Measurements from ENCODE around the gene B4GALT6.

The B4GALT6 gene

DNA sequence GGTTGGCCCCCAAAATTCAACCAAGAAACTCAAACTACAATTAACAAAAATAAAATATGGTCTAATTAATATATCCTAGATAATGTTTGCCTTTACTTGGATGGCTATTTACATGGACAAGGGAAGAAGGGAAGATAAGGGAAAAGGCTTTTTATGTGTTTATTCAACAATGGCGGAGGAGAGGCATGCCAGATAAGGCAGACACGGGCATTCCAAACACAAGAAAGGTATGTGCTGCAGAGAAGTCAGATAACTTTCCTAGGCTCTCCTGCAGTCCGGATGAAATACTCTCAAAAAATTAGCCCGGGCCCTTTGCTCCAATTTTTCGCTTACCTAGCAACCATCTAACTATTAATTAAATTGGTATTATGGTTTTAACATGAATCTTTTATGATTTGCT, 97.8 kb downstream of the B4GALT6 start:
- no peaks in the 10 kb centered on the region for H3K27me3 ChIP-seq (ENCODE audit: control insufficient read depth in 1 of 2, insufficient read depth in 2 of 2, low read length in 2 of 2)
- H3K9me3 ChIP-seq (ENCODE audit: control insufficient read depth in 1 of 2, low read length in 2 of 2), result no peaks in the 10 kb centered on the region
- no peak overlapping the region for H3K9ac ChIP-seq (ENCODE audit: low read depth in 1 of 2, low read length in 2 of 2)
- peaks cover 0 to 3% of the 10 kb centered on the region in 2 donors for H3K4me1 ChIP-seq (ENCODE audit: control insufficient read depth in 1 of 2, insufficient read depth in 2 of 2, low read length in 2 of 2)
- H3K36me3 ChIP-seq (ENCODE audit: control insufficient read depth in 1 of 2, insufficient read depth in 2 of 2, low read length in 2 of 2), result no peaks in the 10 kb centered on the region
- H3K4me3 ChIP-seq (ENCODE audit: low read depth in 1 of 2, low read length in 2 of 2), result no peak overlapping the region
- no peak overlapping the region for H3K27ac ChIP-seq (ENCODE audit: low read depth, low read length)

DNA sequence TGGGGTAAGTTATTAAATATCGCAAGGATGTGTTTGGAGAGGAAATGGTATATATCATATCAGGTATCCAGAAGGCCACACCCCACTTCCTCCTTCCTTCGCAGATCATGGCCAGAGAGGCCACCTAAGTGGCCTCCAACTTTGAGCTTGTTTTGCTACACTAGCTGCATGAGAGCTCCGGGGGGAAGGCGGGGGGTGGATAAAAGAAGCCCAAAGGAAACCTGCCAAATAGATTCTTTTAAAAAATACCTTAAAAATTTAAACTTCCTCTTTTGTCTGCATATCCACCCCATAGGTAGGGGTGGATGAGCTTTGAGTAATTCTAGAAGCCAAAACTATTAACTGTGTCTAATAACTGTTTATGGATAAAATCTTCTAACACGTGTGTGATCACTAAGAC, 98.4 kb downstream of the B4GALT6 start:
- no peak overlapping the region for H3K9ac ChIP-seq (ENCODE audit: low read depth in 1 of 2, low read length in 2 of 2)
- no peaks in the 10 kb centered on the region for H3K27me3 ChIP-seq (ENCODE audit: control insufficient read depth in 1 of 2, insufficient read depth in 2 of 2, low read length in 2 of 2)
- no peaks in the 10 kb centered on the region for H3K4me1 ChIP-seq (ENCODE audit: control insufficient read depth in 1 of 2, insufficient read depth in 2 of 2, low read length in 2 of 2)
- no peak overlapping the region for H3K27ac ChIP-seq (ENCODE audit: low read depth, low read length)
- H3K36me3 ChIP-seq (ENCODE audit: control insufficient read depth in 1 of 2, insufficient read depth in 2 of 2, low read length in 2 of 2), result no peaks in the 10 kb centered on the region
- no peaks in the 10 kb centered on the region for H3K9me3 ChIP-seq (ENCODE audit: control insufficient read depth in 1 of 2, low read length in 2 of 2)
- no peak overlapping the region for H3K4me3 ChIP-seq (ENCODE audit: low read depth in 1 of 2, low read length in 2 of 2)

DNA sequence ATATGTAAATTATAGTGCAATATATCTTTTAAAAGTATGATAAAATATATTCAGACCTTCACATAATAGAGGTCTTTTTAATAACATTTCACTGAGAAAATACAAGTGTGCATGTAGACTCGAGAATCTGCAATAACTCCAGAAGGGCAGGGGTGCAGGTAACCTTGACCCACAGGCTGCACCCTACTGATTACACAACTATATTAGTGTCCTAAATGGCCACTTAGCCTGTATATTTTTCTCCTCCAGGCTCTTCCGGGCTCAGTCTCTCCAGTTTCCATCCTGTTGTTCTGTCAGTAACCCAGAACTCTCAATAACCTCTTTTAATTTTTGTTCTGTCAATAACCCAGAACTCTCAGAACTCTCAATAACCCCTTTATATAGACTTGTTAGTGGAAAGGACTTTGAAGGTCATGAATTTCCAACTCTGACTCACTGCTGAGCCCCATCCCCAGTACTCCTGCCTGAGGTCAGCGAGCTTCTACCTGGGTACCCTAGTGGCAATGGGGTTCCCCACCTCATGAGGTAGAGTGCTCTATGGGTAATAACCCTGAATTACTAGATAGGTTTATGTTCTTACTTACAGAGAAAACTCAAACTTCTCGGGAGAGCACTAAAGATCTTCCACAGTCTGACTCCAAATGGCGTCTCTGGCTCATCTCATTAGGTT, 101.1 kb downstream of the B4GALT6 start:
- no peak overlapping the region for H3K9ac ChIP-seq (ENCODE audit: low read depth in 1 of 2, low read length in 2 of 2)
- no peak overlapping the region for H3K4me3 ChIP-seq (ENCODE audit: low read depth in 1 of 2, low read length in 2 of 2)
- no peaks in the 10 kb centered on the region for H3K9me3 ChIP-seq (ENCODE audit: control insufficient read depth in 1 of 2, low read length in 2 of 2)
- no peaks in the 10 kb centered on the region for H3K36me3 ChIP-seq (ENCODE audit: control insufficient read depth in 1 of 2, insufficient read depth in 2 of 2, low read length in 2 of 2)
- no peaks in the 10 kb centered on the region for H3K27me3 ChIP-seq (ENCODE audit: control insufficient read depth in 1 of 2, insufficient read depth in 2 of 2, low read length in 2 of 2)
- H3K27ac ChIP-seq (ENCODE audit: low read depth, low read length), result no peak overlapping the region
- H3K4me1 ChIP-seq (ENCODE audit: control insufficient read depth in 1 of 2, insufficient read depth in 2 of 2, low read length in 2 of 2), result no peaks in the 10 kb centered on the region

DNA sequence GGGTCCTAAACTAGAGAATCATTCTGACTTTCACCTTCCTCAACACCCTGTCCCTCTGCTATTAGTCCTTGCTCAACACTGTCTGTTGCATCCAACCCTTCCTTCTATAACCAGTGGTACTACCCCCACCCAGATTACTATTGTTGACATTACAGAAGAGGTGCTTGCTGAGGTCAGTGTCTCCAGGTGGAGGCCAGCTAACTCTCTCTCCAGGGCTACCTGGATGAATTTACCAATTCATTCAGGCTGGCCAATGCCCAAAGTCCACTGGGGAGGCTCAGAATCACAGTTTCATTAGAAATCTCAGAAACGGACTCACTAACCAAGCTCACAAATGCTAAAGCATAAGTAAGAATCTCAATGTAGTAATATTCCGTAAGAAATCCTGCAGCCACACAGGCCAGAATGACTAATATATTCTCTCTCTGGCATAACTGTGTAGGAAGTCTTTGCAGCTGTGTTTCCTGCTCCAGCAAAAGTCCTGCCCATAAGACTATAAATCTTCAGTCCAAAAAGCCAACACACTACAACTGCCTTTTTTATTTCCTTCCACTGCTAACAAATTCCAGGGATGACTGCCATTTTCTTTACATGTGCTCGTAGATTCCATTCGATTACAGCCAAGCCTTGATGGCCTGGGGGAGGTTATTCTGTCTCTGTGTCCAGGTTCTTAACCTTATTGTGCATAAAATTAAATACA, 102.7 kb downstream of the B4GALT6 start:
- Histone ChIP-seq H3K27me3 (ENCODE audit: control insufficient read depth in 1 of 2, insufficient read depth in 2 of 2, low read length in 2 of 2) (no peaks in the 10 kb centered on the region), H3K27ac (ENCODE audit: low read depth, low read length) (no peak overlapping the region), H3K4me3 (ENCODE audit: low read depth in 1 of 2, low read length in 2 of 2) (no peak overlapping the region), H3K4me1 (ENCODE audit: control insufficient read depth in 1 of 2, insufficient read depth in 2 of 2, low read length in 2 of 2) (no peaks in the 10 kb centered on the region), H3K36me3 (ENCODE audit: control insufficient read depth in 1 of 2, insufficient read depth in 2 of 2, low read length in 2 of 2) (no peaks in the 10 kb centered on the region), H3K9ac (ENCODE audit: low read depth in 1 of 2, low read length in 2 of 2) (no peak overlapping the region), H3K9me3 (ENCODE audit: control insufficient read depth in 1 of 2, low read length in 2 of 2) (no peaks in the 10 kb centered on the region)

DNA sequence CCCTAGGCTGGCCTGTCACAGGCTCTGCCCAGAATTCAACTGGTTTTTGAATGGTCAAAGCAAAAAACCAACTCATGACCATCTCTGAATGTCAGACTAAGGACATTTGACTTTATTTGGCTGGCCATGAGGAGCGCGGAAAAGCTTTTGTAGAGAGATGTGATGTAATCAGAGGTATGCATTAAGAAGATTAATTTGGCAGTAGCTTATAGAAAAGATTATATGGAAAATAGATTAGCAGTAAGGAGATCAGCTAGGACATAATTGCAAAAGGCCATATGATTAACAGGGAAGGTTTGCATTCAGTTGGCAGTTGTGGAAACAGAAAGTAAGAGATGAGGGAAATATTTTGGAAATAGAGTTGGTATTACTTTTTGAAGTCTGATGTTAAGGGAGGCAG, 105.0 kb downstream of the B4GALT6 start:
- Histone ChIP-seq H3K27me3 (ENCODE audit: control insufficient read depth in 1 of 2, insufficient read depth in 2 of 2, low read length in 2 of 2) (no peaks in the 10 kb centered on the region), H3K9ac (ENCODE audit: low read depth in 1 of 2, low read length in 2 of 2) (no peak overlapping the region), H3K27ac (ENCODE audit: low read depth, low read length) (no peak overlapping the region), H3K4me3 (ENCODE audit: low read depth in 1 of 2, low read length in 2 of 2) (no peak overlapping the region), H3K36me3 (ENCODE audit: control insufficient read depth in 1 of 2, insufficient read depth in 2 of 2, low read length in 2 of 2) (no peaks in the 10 kb centered on the region), H3K9me3 (ENCODE audit: control insufficient read depth in 1 of 2, low read length in 2 of 2) (no peaks in the 10 kb centered on the region), H3K4me1 (ENCODE audit: control insufficient read depth in 1 of 2, insufficient read depth in 2 of 2, low read length in 2 of 2) (no peaks in the 10 kb centered on the region)

DNA sequence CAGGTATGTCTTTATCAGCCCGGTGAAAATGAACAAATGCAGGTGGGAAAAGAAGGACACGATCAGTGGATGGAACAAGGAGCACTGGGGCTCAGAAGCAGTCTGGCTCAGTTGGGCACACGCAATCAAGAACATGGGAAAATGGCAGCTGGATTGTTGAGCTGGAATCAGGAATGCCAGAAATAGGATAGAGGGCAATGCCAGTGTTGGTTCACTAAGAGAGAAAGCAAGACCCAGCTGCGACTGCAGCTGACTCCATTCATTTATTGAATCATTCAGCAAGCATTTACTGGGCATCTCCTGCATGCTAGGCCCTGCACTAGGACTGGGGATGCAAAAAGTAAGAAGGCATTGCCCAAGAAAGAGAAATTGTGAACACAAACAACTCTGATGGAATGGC, 106.3 kb downstream of the B4GALT6 start:
- Histone ChIP-seq H3K9ac (ENCODE audit: low read depth in 1 of 2, low read length in 2 of 2) (no peak overlapping the region), H3K36me3 (ENCODE audit: control insufficient read depth in 1 of 2, insufficient read depth in 2 of 2, low read length in 2 of 2) (no peaks in the 10 kb centered on the region), H3K27me3 (ENCODE audit: control insufficient read depth in 1 of 2, insufficient read depth in 2 of 2, low read length in 2 of 2) (no peaks in the 10 kb centered on the region), H3K4me3 (ENCODE audit: low read depth in 1 of 2, low read length in 2 of 2) (no peak overlapping the region), H3K9me3 (ENCODE audit: control insufficient read depth in 1 of 2, low read length in 2 of 2) (no peaks in the 10 kb centered on the region), H3K4me1 (ENCODE audit: control insufficient read depth in 1 of 2, insufficient read depth in 2 of 2, low read length in 2 of 2) (no peaks in the 10 kb centered on the region), H3K27ac (ENCODE audit: low read depth, low read length) (no peak overlapping the region)

DNA sequence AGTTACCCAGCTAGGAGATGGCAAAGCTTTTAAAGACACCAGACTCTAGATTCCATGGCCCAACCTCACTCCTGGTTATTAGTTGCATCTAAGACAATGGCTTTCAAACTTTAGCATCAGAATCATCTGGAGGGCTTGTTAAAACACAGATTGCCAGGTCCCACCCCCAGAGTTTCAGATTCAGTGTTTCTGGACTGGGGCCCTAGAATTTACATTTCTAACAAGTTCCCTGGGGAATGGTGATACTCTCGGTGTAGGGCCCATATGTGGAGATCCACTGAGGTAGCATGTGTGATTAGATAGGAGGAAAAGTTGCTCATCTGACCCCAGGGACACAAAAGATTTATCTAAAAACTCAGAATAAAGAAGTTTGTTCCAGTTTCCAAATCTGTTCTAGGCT, 107.2 kb downstream of the B4GALT6 start:
- H3K36me3 ChIP-seq (ENCODE audit: control insufficient read depth in 1 of 2, insufficient read depth in 2 of 2, low read length in 2 of 2), result no peaks in the 10 kb centered on the region
- no peaks in the 10 kb centered on the region for H3K27me3 ChIP-seq (ENCODE audit: control insufficient read depth in 1 of 2, insufficient read depth in 2 of 2, low read length in 2 of 2)
- no peak overlapping the region for H3K9ac ChIP-seq (ENCODE audit: low read depth in 1 of 2, low read length in 2 of 2)
- H3K4me3 ChIP-seq (ENCODE audit: low read depth in 1 of 2, low read length in 2 of 2), result no peak overlapping the region
- H3K27ac ChIP-seq (ENCODE audit: low read depth, low read length), result no peak overlapping the region
- H3K4me1 ChIP-seq (ENCODE audit: control insufficient read depth in 1 of 2, insufficient read depth in 2 of 2, low read length in 2 of 2), result no peaks in the 10 kb centered on the region
- no peaks in the 10 kb centered on the region for H3K9me3 ChIP-seq (ENCODE audit: control insufficient read depth in 1 of 2, low read length in 2 of 2)

DNA sequence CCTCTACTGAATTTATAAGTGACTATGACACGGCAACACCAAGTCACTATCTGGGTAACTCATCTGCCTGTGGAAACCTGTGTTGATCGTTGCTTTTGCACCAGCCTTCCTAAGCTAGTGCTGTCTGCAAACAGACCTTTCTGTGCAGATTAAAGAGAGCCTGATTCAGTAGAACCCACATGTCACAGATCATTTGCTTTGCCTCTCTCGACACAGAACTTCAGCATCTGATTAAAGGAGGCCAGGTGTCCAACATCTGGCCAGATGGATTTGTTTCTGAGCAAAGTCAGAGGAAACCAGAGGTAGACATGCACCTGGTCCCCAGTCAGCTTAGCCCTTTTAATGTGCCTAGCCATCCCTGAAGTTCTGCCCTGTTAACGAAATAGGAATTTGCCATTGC, 107.7 kb downstream of the B4GALT6 start:
- Histone ChIP-seq H3K4me3 (ENCODE audit: low read depth in 1 of 2, low read length in 2 of 2) (no peak overlapping the region), H3K4me1 (ENCODE audit: control insufficient read depth in 1 of 2, insufficient read depth in 2 of 2, low read length in 2 of 2) (no peaks in the 10 kb centered on the region), H3K9ac (ENCODE audit: low read depth in 1 of 2, low read length in 2 of 2) (no peak overlapping the region), H3K36me3 (ENCODE audit: control insufficient read depth in 1 of 2, insufficient read depth in 2 of 2, low read length in 2 of 2) (no peaks in the 10 kb centered on the region), H3K27me3 (ENCODE audit: control insufficient read depth in 1 of 2, insufficient read depth in 2 of 2, low read length in 2 of 2) (no peaks in the 10 kb centered on the region), H3K27ac (ENCODE audit: low read depth, low read length) (no peak overlapping the region), H3K9me3 (ENCODE audit: control insufficient read depth in 1 of 2, low read length in 2 of 2) (no peaks in the 10 kb centered on the region)

DNA sequence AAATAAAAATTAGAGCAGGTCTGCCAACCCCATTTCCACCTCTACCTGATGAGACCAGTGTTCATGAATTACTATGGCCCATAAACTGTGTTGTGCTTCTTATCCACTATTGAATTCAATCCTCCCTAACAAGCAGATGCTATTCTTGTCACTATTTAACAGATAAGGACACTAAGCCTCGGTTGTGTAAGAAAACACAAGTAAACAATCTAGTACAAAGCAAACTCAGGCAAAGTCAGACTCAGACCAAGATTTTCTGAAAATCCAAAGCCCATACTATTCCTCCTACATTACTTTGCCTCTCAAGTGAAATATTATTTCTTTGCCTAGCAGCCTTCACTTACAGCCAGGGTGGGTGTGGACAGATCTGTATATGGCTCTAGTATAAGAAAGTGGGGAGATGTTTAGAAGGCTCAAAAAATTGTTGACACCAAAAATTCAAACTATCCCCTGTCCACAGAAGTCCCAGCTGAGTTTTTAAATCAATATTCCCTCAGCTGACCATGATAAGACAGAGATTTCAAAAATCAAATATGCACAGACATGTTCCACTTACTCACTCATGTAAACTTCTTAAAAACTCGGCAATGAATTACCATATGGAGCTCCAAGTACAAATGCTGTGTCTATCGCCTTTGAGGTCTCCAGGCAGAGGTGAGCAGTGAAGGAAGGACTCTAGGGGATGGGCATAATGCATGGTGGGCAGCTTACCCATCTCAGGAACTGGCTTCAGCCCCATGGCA, 108.7 kb downstream of the B4GALT6 start:
- Histone ChIP-seq H3K27me3 (ENCODE audit: control insufficient read depth in 1 of 2, insufficient read depth in 2 of 2, low read length in 2 of 2) (no peaks in the 10 kb centered on the region), H3K36me3 (ENCODE audit: control insufficient read depth in 1 of 2, insufficient read depth in 2 of 2, low read length in 2 of 2) (no peaks in the 10 kb centered on the region), H3K9ac (ENCODE audit: low read depth in 1 of 2, low read length in 2 of 2) (no peak overlapping the region), H3K27ac (ENCODE audit: low read depth, low read length) (no peak overlapping the region), H3K4me1 (ENCODE audit: control insufficient read depth in 1 of 2, insufficient read depth in 2 of 2, low read length in 2 of 2) (no peaks in the 10 kb centered on the region), H3K4me3 (ENCODE audit: low read depth in 1 of 2, low read length in 2 of 2) (no peak overlapping the region), H3K9me3 (ENCODE audit: control insufficient read depth in 1 of 2, low read length in 2 of 2) (no peaks in the 10 kb centered on the region)

DNA sequence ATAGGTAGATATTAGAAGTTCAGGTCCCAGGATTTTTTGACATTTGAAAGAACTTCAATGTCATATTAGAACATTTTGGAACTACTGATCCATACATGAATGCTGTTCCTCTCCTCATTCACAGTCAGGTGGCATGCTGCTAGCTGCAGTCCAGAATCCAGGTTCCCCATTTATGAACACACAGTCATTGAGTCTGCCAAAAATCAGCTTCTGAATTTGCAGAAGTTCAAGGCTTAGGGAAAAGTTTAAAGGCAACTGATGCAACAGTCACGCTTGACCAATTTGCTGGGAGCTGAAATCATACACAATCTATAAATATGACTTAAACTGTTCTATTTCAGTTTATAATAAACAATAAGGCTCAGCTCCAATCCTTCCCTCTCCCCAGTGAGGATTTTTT, 110.0 kb downstream of the B4GALT6 start:
- Histone ChIP-seq H3K27ac (ENCODE audit: low read depth, low read length) (no peak overlapping the region), H3K27me3 (ENCODE audit: control insufficient read depth in 1 of 2, insufficient read depth in 2 of 2, low read length in 2 of 2) (no peaks in the 10 kb centered on the region), H3K9me3 (ENCODE audit: control insufficient read depth in 1 of 2, low read length in 2 of 2) (no peaks in the 10 kb centered on the region), H3K4me1 (ENCODE audit: control insufficient read depth in 1 of 2, insufficient read depth in 2 of 2, low read length in 2 of 2) (no peaks in the 10 kb centered on the region), H3K36me3 (ENCODE audit: control insufficient read depth in 1 of 2, insufficient read depth in 2 of 2, low read length in 2 of 2) (no peaks in the 10 kb centered on the region), H3K4me3 (ENCODE audit: low read depth in 1 of 2, low read length in 2 of 2) (no peak overlapping the region), H3K9ac (ENCODE audit: low read depth in 1 of 2, low read length in 2 of 2) (no peak overlapping the region)
